Measurements from ENCODE around the gene TRIM31. TPM values are rescaled to one million over a fixed set of nuclear protein-coding genes. Genes with fewer than 3 reads are reported as not detected.

Gene TRIM31, protein sequence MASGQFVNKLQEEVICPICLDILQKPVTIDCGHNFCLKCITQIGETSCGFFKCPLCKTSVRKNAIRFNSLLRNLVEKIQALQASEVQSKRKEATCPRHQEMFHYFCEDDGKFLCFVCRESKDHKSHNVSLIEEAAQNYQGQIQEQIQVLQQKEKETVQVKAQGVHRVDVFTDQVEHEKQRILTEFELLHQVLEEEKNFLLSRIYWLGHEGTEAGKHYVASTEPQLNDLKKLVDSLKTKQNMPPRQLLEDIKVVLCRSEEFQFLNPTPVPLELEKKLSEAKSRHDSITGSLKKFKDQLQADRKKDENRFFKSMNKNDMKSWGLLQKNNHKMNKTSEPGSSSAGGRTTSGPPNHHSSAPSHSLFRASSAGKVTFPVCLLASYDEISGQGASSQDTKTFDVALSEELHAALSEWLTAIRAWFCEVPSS
- not detected for total RNA-seq

DNA sequence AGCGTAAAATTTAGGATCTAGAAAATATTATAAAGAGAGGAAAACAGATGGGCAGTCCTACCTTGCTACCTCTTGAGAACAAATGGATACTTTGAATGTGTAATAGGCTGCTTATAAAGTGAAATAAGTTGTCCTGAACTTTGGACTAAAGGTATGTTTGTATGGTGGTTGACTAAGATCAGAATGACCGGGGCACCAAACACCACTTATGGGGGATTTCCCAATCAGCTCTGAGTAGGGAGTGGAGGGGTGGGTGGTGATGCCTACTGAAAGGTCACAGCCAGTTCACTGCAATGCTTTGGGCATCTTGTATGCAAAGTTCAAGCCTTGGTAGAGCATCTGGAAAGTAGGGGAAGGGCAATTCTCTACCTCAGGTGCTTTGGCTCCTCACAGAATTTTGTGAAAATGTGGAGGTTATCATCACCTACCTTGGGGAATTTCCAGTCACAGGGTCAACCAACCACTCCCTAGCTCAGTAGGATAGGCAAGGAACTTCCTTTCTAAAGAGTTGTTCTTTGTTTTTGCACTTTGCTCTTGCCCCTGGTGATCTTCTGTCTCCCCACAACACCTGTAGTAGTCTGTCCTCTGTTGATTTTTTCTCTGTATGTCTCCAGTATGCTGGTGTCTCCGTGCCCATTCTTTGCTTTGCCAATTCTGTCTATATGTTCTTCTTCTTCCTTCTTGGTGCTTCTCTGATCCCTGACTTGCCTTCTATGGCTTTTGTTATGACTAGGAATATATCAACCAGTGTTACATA, at the start of gene TRIM31:
TSS of gene TRIM31 (minus strand) at position 88 of the 757 bp plus-strand sequence. CDS start 285 bp downstream, outside the sequence.
- DNase-seq = no peak

DNA sequence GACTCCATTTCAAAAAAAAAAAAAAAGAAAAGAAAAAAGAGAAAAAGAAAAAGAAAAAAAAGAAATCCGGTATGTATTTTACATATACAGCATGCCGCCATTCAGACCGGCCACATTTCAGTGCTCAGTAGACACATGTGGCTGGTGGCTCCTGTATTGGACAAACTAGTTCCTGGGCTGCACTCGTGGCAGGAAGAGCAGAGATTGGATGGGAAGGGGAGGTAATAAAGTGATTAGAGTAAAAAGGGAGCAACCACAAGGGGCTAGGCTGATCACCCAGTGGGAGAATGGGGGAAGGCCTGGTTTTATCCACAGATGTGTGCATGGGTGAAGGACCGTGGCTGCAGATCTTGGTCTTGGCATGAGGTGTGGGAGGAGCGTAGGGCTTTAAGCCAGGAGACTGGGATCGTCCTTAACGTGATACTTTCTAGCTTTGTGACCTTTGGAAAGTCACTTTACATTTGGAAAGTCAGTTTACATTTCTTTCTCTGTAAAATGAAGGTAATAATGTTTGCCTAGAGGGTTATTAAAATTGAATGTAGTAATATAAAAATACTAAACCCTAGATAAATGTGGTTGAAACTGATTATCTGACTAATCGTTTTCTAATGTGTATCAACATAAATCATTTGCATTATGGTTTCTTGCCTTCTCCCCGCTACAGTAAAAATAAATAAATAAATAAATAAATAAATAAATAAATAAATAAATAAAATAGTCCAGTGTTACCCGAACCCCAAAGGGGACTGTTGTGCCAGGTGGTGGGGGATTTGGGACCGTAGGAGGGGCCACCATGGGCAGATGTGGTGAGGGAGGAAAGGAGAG, 49.6 kb upstream of the TRIM31 start:
- no peak for DNase-seq

DNA sequence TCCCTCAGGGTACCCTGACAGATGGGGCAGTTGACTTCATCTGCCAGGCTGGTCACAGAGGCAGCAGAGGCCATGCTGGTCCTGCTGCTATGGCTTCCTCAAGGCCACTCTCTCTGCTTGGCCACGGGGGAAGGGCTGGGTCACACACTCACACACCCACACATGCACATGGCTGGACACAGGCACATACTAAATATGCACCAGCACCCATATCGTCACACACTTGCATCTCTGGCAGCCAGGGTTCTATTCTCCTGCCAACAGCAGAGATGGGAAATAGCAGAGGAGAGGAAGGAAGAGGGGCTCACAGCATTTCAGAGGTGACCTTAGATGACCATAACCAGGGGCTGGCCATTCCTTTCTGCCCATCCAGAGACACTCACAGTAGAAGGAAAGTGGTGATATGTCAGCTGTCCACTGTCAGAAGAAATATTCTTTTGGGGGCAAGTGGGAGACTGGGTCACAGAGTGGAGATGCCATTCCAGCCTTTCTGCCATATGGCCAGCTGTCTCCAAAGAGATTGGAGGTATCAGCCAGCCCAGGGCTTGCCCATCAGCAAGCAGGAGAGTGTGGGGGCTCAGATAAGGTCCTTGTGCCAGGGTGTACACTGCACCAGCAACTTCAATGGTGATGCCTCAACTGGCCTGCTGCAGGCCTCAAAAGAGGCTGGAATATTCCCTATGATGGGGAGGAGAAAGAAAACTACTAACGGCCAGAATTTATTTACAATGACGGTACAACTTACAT, 48.1 kb upstream of the TRIM31 start, which contains the start of gene TRIM10:
TSS of gene TRIM10 (minus strand) at position 427 of the 747 bp plus-strand sequence. CDS start at position 74, 353 bp downstream.
- DNase-seq = no peak

DNA sequence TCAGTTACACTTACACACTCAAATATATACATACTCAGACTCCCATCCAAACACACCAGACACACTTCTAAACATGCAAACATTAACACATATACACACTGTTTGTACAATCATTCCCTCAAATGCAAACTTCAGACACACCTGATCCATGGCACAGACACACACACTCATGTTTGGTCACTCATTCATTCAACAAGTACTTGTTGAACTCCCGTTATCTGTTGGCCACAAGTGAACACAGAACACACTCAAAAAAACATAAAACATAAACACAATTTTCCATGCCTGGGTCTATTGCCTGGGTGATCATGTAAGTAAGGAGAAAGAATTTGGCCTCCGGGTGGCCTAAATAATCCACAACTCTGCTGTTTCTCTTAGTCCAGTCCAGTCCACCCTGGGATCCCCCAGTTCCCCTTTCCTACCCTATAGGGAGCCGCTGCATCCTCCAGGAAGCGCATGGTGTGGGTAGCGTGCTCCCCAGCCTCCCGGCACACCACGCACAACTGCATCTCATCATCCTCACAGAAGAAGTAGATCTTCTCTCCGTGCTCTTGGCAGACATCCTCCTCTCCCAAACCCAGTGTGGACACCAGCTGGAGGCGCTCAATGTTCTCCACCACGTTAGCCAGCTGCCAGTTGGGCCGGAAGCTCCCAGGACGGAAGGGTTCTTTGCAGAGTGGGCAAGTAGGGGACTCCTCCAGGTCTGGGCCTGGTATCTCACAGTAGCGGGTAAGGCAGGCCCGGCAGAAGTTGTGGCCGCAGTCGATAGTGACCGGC, 47.3 kb upstream of the TRIM31 start:
- DNase-seq = no peak

DNA sequence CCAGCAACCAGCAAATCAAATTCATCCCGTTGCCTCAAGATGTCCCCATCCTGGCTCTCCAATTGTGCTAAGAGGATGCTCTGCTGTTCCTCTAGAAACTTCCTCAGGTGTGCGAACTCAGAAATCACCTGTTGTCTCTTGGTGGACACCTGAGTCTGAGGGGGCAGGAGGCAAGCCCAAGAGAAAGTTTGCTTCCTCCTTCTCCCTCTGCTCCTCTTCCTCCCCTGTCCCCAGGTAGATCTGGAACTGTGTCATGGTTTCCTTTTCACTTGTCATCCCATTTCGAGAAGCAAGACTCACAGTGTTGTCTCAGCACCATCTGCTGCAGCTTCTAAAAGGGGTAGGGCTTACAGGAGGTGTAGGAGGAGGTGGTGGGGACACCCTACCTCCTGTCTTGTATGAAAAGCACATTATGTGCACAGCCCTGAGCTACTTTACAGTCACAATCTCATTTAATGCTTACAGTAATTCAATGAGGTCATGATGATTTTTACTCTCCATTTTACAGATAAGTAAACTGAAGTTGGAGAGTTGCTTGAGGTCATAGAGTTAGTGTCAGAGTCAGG, 45.7 kb upstream of the TRIM31 start:
- DNase-seq = no peak

DNA sequence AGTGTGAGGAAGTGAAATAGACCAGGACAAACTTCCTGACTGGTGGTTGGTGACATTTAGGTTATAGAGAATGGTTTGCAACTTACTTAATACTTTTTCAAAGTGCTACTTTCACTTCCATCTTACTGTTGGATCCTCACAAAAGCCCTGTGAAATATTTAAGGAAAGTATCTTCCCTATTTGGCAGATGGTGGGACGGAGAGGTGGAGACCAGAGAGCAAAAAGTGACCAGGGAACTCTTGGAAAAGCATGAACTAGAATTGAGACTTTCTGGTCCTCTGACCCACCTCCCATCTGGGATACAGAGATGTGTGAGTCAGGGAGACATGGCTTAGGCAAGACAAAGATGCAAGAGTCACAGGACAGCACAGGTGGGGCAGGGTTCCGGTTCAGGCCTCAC, 45.1 kb upstream of the TRIM31 start:
- DNase-seq = no peak

DNA sequence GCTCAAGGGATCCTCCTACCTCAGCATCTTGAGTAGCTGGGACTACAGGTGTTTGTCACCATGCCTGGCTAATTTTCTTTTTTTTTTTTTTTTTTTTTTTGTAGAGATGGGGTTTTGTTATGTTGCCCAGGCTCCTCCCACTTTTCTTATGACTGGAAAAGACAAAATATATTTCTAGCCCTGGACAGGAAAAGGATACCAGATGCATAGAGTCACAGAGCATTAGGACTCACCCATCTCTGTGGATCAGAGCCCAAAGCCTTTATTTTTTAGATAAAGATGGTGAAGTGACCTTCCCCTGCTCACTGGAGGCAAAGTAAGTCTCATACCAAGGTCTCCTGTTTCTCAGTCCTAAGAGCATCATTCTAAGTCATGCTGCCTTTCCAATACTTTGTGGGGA, 44.7 kb upstream of the TRIM31 start:
- DNase-seq = no peak

DNA sequence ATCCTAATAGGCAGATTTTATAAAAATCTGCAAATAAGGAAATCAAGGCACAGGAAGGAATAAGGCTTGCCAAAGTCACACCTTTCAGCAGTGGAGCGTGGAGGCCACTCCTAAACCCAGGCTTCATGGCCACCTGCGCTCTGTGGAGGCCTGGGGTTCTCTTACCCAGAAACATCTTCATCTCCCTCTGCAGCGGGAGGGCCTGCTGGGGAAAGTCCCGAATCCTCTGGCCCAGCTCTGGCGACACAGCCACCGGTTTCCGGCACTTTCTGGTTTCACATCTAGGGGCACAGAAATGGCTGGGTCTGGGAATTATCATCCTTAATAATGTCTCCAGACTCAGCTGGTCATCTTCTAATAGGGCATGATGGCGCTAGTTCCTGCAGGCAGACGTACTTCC, 43.9 kb upstream of the TRIM31 start:
- DNase-seq = no peak

DNA sequence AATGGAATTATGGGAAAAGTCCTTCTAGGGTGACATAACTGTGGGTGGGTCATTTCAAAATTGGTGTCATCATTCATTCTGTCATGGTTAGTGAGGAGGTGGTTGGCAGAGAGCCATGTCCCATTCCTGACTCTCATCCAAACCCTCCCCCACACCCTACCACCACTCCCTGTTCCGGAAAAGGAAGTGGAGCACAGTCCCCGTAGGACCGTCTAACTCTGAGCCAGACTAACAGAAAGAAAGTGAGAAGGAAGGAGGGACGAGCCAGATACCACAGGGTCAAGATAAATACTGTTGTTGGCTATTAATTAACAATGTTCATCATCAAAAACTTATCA, 43.3 kb upstream of the TRIM31 start:
- DNase-seq = no peak

DNA sequence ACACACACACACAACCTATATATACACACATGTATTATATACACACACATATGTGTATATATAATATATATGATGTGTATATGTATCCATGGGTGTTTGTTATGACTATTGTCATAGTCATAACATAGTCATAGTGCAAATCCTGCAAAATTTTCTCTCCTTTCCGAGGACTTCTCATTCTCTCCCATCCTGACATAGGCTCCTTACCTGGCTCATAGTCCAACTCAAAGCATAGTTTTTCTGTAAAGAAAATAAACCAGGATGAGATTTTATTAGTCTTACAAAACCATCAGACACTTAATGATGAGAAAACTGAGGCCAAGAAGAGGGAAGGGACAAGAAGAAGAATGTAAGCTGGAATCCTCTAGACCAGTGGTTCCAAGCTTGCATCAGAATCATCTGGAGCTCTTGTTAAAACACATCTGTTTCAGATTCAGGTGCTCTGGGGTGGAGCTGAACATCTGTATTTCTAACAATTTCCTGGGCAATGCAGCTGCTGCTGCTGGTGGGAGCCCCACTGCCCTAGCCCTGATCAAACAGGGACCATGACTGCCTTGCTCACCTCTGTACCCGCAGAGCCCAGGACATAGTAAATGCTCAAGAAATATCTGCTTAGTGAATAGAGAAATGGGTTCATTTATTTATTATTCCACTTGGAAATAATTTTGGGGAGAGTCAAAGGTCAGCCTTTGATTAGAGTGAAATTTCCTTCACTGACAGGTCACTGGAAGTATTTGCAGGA, 42.8 kb upstream of the TRIM31 start:
- DNase-seq = no peak

DNA sequence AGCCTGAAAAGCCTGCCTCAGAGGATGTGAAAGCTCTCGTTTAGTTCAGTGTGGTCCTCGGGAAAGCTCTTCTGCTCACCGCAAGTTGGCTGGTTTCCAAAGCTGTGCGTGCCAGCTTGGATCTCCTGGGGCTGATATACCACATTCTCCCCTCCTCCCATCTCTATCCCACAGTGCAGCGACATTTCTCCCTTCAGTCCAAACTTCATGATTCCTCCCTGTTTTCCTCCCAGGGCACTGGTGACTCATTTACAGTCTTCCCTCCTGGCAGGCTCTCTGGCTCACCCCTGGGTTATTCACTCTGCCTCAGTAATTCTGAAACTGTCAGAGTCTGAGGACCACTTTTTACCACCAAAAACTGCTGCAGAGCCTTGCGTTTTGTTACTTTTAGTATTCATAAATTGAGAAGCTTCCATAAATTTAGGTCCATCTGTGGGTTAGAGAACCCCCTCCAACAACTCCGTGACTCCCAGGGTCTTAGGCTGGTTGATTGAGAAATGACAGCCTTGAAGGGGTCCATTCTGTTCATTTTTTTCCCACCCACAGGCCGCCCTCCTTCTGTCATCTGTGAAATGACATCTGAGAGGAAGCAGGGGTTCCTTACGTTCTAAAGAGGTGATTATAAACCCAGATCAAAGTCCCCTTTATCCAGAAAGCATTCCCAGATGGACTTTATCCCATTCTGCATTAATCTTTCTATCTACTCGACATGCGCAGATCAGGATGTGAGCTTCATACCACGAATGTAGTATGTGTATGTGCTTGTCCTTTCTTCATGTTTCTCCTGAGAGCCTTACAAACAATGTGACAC, 42.0 kb upstream of the TRIM31 start:
- no peak for DNase-seq

DNA sequence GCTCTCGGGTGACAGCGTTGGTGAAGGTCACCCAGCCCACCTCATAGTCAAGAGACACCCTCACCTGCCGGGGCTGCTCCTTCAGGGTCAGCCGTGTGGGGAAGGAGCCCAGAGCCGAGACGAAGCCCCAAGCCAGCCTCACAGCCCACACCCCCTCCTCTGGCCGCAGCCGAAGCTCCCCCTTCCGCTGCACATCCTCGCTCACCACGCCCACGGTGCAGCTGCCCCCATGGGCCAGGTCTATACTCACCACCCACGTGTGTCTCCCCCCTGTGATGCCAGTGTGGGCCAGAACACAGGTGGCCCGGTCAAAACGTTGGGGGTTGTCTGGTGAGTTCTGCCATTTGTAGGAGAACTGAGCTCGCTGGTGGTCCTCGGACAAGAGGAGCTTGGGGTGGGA, 41.2 kb upstream of the TRIM31 start:
- DNase-seq = no peak

DNA sequence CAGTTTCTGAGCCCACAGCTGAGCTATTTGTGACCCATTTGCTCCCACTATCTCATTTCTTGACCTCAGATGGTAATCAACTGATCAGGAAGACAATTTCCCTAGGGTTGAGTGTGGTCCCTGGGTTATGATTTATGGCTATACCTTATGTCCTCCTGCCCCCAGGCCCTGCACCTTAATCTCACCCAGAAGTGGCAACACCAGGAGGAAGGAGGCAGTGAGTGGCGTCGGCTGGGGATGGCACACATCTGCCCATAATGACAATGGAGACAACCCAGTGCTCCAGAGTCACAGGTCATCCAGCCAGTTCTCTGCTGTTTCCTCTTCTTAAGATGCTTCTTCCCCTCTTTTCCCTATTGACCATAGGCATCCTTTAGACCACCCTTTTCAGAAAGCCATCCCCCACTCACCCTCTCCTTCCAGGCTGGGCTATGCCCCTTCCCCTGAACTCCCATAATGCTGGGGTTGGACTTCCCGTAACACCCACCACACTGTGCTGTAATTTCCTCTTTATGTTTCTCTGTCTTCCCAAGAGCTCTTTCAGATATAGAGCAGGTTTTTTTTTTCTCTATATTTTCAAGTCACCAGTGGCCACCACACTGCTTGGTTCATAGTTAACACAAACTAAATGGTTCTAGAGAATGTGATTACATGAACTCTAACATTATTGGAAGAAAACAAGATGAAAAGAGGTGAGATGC, 40.2 kb upstream of the TRIM31 start:
- DNase-seq = no peak

DNA sequence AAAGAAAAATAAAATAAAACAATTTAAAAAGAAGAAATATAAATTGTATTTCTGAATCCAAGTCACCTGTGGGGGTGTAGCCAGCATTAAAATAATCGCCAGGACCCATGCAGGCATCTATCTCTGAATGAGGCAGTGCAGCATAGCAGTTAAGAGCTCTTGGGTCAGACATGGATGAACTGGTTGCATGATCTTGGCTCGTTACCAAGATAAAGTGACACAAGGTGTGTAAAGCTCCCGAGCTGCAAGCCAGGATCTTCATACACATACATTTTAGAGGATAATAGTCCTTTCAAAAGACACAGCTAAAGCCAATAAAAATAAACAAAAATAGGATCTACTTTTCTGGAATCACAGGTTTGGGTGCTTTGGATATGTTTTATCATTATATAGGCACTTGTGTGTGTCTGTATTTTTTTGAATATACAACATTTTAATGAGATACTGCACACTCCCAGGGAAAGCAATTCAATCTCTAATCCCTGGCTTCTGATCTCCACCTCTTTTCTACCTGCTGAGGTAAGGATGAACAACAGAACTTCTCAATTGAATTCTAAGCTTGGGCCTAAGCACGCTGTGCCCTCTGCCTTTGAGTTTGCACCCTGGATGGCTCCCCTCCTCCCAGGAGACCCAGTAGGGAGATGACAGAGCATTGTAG, 39.3 kb upstream of the TRIM31 start:
- no peak for DNase-seq

DNA sequence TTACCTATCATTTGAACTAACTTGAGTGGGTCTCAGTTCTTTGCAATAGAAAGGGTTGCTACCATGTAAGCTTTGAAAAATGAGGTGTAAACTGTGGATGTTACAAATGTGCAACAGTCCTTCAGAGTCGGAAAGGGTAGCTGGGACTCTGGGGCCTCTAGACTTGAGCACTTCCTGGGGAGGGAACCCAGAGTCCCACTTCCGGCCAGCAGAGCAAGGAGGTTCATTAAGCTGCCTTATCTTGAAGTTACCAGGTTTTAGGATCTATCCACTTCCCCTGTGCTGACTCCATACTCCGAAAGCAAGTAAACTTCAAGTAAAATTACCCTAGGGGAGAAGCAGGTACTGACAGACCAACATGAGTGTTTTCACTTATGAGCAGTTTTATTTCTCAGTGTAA, 38.7 kb upstream of the TRIM31 start:
- no peak for DNase-seq

DNA sequence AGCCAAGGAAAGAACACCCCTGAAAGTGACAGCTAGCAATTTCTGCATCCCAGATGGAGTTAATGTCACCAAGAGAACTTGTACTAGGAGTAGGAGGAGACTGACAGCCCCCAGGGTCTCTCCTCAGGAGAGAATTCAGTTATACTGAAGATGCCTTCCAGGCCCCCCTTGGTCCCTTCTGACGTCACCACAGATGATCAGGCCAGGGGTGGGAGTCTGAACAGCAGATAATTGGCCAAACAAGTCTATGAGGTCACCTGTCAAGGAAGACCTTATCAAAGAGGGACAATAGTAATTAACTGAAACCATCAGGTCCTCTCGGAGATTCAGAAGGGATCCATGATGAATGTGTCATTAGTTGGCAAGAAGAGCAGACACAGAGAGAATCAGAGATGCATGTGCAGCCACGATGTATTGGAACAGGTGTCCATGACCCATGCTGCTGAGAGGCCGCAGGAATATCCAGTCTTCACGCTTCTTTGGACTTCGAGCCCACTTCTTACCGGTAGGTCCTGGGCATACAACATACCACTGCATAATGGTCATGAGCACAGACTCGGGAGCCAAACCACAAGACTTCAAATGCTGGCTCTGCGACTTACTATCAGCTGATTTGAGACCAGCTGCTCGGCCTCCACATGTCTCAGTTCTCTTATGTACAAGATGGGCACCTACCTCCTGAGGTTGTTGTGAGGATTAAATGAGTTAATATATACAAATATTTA, 37.9 kb upstream of the TRIM31 start:
- no peak for DNase-seq

DNA sequence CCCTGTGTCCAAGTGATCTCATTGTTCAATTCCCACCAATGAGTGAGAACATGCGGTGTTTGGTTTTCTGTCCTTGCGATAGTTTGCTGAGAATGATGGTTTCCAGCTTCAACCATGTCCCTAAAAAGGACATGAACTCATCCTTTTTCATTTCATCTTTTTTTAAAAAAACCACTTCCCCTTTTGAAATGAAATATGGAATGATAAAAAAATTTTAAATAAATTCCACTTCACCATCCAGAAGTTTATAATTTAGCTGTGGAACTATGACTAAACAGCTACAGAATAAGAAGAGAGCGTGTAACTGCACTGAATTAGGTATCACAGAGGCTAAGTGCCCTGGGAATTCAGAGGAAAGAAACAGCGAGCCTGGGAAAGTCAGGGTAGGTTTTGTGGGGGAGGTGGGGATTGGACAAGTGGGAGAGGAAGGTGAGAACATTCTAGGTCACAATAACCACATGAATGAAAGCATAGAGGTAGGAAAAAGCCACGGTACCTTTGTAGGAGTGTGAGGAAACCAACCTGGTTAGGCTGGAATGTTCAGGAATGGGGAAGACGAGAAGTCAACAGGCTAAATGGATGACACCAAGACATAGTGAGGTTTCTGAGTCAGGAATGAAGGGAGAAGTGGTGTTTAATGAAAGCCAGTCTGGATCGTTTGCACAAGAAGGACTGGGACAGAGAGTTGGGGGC, 37.1 kb upstream of the TRIM31 start:
- DNase-seq = no peak
